Ecto neural progenitor cell (in vitro differentiated cells): Measurements from ENCODE around the gene MNAT1.
"Not testable (repeated sequence)": the region's sequence is repeated elsewhere in the genome, so short reads cannot be mapped to it uniquely, and the experiment has no call there.

Source experiments
- DNase-seq: peaks from one replicate; pipeline ENCODE4 v3.0.0-alpha.2; 2018; ENCODE audit warnings: low spot score

Gene MNAT1

DNA sequence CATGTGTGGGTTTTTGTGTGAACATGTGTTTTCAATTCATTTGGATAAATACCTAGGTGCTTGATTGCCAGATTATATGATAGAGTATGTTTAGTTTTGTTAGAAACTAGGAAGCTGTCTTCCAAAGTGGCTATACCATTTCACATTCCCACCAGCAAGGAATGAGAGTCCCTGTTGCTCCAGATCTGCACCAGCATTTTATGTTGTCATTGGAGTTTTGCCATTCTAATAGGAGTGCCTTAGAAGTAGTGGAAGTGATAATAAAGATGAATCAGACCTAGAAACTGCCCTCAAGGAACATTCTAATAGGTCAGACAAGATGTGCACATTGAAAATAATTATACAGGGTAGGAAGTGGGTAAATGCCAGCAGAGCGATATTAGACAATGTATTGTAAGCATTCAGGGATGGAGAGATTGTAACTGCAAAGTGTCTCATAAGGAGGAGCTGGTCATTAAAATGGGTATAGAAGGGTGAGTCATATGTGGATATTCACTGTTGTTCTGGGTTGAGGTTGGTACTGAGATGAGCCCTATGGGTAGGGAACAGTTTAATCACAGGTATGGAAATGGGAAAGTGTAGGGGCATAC is 71.4 kb downstream of the MNAT1 start:
- no peak for DNase-seq

DNA sequence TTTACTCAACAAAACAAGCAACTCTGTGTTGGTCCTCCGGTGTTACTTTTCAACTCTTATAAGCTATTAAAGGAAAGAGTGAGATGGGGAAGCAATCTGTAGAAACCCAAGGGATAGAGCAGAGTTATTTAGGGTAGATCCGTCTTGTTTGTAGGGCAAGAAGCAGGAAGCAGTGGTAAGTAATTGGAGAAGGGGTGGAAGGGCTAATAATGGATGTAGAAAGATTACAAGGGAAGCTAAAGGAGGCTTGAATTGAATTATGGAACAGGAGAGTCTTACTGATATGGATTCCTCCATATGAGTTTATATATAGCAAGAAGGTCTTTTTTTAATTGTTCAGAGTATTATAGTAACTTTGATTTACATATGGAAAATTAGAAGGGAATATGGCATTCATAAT is 72.7 kb downstream of the MNAT1 start:
- no peak for DNase-seq

DNA sequence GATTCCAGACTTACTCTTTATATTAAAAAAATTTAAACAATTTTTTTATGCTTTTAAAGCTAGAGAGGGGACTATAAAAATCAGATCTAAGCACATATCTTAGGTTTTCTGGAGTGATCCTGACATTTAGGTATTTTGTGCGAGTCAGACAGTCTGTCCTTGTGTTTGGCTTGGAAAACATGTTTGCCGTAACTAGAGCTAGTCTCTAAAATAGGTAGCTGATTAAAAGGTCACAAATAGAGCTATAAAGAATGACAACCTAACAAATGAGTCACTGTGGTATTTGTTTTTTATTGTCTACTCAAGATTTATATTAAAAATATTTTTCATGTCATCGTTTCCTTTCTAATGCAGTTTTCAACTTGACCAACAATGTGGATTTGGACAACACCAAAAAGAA is 73.4 kb downstream of the MNAT1 start:
- DNase-seq = no peak

DNA sequence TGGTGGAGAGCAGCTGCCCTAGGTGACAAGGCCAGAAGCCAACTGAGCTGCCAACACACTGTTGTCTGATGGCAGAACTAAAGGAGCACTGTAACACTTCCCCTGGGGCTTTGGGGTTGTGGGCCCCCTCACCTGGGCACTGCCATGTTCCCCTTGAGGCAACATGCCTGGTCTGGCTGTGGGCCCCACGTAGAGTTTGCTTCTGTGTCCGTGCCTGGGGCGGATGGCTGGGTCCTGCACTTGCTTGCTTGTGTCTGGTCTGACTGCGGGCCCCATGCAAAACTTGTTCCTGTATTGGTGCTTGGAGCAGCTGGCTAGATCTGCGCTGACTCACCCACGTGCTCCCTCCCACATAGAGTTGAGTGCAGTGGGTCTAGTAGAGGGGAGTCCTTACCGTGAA is 78.4 kb downstream of the MNAT1 start:
- DNase-seq = no peak

DNA sequence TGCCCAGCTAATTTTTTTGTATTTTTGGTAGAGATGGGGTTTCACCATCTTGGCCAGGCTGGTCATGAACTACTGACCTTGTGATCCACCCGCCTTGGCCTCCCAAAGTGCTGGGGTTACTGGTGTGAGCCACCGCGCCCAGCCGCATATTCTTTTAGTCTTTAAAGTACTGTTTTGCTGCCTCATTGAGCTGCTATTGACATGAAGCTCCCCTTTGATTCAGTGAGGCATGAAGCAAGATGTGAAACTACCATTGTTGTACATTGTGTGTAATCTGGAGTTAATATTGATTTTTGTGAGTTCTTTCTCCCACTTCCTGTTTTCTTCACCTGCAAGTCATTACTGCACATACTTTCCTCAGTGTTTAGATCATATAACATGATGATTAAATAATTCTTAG is 80.8 kb downstream of the MNAT1 start:
- DNase-seq = no peak

DNA sequence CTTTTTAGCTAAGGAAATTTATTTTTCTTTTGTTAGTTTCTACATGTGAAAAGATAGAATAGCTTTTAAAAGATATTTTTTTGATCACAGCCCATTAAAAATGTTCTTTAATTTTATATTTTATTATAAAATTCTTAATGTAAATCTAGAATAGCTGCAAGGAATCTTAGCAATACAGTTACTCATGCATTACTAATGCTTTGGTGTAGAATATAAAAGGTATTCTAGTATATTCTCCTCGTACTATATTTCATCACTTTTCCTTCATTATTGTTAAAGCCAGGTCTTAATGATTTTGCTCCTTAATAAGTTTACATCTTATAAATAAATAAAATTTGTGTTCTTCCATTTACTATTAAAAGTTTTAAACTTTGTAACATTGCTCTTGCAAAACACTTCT is 82.6 kb downstream of the MNAT1 start:
- no peak for DNase-seq

DNA sequence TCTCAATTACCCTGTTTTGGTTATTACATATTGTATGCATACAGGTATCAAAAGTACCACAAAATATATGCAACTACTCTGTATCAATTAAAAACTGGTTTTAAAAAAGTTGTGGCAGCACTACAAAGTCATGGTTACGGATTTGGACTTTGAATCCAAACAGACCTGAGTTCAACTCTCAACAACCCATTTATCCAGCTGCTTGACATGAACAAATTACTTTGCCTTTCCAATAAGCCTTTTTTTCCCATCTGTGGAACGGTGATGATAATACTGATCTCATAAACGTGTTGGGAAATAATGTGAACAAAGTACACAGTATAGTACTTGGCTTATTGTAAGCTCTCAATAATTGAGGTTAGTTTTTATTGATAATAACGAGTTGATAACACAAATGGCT is 85.0 kb downstream of the MNAT1 start:
- DNase-seq = no peak

DNA sequence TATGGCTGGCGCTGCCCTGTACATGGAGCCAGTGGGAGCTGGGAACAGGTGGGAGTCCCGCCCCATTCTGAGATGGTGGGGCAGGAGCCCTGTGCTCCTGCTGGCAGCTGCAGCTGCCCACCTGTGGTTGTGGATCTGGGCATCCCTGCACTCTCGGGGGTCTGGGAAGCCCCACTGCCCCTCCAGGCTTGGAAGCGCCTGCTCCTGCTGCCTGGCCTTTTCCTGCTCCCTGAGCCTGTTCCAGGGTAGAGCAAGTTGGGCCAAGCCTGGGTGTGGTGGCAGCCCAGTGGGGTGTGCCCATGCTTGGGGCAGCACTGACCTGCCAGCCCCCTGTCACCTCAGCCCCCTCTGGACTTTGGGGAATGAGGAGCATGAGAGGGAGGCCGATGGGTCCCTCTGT is 104.0 kb downstream of the MNAT1 start:
- DNase-seq = no peak

DNA sequence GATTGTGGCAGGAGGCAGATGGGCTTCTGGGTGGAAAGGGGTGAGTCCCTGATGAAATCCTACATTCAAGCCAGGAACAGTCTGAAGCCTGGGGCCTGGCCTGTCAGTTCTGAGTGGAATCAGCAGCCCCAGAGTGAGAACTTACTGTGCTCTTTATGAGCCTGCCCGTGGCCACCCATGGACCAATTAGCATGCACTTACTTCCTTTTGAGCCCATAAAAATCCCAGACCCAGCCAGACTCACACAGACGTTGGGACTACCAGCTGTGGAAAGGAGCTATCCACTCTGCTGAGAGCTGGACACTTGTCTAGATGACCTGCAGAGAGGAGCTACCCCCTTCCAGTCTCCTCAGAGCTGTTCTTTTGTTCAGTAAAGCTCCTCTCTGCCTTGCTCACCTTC is 104.5 kb downstream of the MNAT1 start:
- no peak for DNase-seq

DNA sequence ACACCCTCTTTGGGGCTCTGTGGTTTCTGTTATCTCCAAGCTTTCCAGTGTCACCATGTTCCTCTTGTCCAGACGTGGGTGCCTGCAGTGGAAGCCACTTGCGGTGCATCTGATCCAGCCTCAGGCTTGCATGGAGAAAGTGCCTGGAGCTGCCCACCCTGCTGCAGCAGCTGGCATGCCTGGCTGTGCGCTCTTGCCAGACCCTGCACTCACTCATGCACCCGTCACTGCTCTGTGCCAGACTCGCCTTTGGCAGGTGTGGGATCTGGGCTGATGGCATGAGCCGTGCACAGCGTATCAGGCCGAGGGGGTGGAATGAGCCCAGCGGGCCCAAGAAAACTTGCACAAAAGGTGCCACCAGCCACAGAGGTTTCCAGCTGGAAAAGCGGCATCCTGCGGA is 105.1 kb downstream of the MNAT1 start:
- no peak for DNase-seq

DNA sequence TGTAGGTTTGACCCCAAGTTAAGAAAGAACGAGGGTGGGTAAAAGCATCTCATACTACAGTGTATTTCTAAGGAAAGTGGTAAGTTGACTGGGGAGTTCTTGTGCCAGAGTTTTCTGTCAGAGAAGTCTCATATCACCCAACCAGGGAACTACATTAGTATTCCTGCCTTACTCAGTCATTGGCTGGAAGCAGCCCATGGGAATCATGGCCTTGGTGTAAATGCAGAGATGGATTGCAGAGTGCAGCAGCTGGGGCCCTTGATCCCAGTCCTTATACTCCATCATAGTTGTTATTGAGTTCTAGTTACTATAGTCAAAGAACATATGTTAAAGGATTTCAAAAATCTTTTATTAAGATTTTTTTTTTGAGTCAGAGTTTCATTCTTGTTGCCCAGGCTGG is 105.8 kb downstream of the MNAT1 start:
- no peak for DNase-seq

DNA sequence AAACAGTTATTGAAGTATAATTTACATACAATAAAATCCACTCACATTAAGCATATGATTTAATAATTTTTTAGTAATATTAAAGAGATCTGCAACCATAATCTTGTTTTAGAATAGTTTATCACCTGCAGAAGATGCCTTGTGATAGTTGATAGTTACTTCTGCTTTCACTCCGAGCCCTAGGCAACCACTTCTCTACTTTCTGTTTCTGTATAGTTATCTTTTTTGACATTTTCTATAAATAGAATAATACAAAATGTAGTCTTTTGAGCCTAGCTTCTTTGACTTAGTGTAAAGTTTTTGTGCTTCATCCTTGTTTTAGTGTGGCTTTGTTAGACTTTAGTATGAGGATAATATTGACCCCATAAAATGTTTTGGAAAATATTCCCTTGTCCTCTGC is 111.0 kb downstream of the MNAT1 start:
- no peak for DNase-seq

DNA sequence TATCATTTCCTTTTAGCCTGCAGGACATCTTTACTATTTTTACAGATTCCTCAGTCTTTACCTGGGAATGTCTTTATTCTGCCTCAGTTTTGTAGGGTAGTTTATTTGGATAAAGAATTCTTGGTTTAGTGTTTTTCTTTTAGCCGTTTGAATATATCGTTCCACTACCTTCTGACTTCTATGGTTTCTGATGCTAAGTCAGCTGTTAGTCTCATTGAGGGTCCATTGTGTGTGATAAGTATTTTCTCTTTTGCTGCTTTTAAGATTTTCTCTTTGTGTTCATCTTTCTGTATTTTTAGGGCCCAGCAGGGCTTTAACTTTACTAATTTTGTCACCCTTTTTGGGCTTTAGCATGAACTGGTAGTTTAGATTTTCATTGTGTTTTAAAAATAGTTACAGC is 113.5 kb downstream of the MNAT1 start:
- DNase-seq = no peak

DNA sequence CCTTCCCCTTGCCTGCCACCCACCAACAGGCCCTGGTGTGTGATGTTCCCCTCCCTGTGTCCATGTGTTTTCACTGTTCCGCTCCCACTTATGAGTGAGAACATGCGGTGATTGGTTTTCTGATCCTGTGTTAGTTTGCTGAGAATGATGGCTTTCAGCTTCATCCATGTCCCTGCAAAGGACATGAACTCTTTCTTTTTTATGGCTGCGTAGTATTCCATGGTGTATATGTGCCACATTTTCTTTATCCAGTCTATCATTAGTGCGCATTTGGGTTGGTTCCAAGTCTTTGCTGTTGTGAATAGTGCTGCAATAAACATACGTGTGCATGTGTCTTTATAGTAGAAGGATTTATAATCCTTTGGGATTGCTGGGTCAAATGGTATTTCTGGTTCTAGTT is 117.1 kb downstream of the MNAT1 start:
- not testable (repeated sequence) for DNase-seq

DNA sequence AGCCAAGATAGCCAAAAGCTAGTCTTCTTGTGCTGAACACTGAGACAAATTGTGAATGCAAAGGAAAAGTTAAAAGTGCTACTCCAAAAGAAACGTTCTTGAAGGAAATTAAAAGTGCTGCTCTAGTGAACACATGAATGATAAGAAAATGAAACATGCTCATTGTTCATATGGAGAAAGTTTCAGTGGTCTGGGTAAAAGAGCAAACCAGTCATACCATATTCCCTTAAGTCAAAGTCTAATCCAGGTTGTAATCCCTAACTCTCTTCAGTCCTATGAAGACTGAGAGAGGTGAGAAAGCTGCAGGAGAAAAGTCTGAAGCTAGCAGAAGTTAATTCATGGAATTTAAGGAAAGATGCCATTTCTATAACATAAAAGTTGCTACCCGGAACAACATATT is 121.5 kb downstream of the MNAT1 start:
- DNase-seq = no peak

DNA sequence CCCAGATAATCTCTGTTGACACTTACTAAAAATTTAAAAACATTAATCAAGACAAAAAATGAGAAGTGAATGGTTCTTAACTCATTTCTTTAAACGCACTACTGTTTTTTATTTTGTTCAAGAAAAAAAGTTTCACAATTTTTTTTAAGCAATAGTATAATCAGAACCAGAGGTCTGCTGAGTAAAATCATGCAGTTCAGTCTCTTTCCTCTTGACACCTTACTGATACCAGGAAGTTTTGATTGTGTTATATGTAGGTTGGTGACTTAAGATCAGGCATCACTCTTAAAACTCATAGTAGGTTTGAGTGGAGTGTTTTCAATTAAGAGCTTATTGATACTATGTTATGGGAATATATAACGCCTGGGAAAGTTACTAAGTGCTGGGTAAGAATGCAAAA is 125.0 kb downstream of the MNAT1 start:
- no peak for DNase-seq

DNA sequence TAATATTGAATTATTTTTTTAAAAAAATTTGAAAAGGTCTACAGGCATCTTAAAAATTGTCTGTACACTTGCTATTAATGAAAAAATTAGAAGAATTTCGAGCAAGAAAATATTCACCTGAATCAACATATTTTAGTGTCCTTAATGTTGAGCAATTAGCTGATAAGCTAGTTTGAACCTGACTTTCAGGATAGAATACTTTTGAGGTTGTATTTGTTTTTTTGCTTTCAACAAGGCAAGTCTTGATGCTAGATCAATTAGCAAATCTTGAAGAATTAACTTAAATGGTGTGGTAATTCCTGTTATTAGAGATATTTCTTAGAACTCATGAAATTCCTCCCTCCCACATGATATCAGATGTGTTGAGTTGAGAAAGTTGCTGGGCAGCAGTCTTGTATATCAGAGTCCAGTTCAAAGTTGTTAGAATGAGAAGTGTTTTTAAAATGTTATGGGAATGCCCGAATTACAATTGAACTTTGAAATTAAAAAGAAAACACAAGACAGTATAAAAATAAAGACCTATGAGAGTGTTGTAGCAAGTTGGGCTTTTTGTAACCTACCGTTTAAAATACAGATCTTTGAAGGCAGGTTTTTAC is 127.1 kb downstream of the MNAT1 start:
- no peak for DNase-seq

DNA sequence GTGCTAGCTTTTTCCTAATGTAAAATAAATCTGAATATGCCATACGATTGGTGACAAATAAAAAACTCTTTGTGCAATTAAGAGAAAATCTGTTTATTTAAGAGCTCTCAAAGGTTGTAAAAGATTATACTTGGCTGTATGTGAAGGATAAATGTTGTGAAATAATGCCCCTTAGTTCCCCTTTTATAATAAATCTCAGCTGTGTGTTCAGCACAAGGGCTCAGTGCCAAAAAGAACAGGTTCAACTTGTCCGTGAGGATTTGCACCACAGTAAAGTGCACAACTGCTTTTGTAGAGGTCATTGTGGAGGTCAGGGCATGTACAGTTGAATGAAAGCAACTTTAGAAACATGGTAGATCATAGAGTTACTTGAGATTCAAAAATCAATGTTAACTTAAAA is 127.7 kb downstream of the MNAT1 start:
- DNase-seq = no peak

DNA sequence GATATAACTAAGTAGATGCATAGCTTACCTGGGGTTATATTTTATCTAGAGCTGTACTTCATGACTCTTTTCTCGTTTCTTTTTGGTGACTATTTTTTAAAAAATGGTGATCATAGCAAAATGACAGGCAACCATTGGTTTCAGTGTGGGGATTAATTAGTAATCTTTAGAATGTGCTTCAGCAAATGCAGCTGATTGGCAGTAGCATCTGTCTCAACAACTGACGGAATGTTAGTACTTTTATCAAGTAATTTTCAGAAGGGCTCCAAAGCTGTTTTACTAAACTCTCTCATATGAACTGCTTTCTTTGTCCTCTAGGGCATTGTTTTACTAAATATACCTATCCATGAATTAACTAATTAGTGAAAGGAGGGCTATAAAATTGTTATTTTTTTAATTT is 128.7 kb downstream of the MNAT1 start:
- DNase-seq = no peak

DNA sequence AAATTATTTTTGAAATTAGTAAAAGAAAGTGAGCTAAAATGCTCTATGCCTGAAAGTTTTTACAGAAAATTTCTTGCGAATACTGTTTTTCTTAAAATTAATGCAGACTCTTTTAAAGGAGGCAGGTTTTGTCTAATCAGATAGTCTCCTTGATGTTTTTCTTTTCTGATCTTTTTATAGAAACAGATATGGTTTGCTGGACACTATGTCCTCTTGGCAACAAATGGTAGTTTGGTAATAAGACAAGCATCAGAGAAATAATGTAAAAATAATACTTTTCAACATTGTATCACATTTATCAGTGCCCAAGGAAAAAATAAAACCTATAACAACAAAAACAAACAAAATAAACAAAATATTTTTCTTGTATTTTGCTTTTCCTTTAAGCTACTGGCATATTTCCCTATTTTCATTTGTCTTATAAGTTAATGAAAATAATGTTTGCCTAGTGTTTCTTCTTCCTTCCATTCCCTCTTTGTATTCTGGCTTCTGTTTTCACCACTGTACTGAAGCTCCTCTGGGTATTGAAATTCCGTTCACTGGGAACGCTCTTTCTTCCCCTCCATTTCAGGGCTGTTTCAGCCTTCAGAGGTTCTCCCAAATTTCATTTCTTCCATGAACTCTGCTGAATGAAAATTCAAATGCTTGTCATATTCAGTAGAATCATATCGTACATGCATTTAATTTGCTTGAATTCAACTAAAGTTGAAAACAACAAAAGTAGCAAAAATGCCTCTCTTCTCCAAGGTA is 131.0 kb downstream of the MNAT1 start:
- no peak for DNase-seq

DNA sequence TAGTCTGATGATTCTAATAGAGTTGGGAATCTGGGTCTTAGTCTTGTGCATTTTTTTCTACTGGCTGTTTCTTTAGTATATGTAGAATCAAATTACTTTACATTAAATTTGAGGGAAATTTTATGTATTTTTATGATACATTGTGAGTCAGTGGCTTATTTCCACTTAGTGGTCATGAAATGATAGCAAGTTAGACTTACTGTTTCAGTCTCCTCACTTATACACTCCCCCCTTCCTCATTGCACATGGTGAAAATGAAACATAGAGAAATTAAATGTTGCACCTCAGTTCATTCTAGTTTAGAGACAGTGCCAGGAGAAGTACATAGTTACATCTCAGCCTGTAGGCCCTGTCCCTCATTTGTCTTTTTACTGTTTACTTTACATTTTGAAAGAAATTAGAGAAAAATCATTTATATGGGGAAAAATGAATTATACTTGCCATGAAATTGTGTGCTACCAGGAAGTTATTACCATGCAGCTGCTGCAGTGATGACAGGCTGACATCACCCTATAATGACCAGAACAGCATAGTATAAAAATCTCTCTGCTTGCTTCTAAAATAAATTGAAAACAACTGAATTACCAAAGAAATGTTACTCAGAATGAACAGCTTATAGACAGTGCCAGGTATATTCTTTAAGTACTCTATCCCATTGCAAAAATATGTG is 133.1 kb downstream of the MNAT1 start:
- DNase-seq = no peak

DNA sequence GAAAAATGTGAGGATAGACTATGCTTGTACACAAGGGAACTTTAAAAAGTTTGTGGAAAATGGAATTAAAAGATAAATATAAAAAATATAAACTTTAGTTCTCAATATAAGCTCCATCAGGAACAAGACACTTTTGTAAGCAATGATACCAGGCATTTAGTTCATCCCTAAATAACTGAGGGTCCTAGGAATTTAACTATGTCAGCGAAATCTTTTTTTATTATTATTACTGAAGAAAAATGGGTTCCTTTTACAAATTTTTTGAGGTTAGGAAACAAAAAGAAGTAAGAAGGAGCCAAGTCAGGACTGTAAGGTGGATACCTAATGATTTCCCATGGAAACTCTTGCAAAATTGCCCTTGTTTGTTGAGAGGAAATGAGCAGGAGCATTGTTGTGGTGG is 143.6 kb downstream of the MNAT1 start:
- no peak for DNase-seq

DNA sequence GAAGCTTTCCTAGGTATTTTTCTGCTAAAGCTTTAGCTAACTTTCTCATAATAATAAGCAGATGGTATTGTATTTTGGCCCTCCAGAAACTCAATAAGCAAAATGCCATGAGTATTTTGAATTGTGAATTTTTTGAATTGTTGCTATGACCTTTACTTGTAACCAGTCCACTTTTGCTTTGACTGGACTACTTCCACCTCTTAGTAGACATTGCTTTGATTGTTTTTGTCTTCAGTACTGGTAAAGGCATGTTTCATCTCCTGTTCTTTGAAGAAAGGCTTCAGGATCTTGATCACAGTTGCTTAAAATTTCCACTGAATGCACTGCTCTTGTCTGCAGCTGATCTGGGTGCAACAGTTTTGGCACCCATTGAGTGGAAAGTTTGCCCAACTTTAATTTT is 144.0 kb downstream of the MNAT1 start:
- no peak for DNase-seq
